H9 (cell line): ENCODE measurements around the gene CYTH3. TPM values are rescaled to one million over a fixed set of nuclear protein-coding genes. Genes with fewer than 3 reads are reported as not detected.
"Not testable (repeated sequence)": the region's sequence is repeated elsewhere in the genome, so short reads cannot be mapped to it uniquely, and the experiment has no call there.

Experiments used
- DNase-seq: peaks from one replicate; pipeline ENCODE4 v3.0.0-alpha.2; 2017
- H2AFZ ChIP-seq: one replicate; pipeline ENCODE4 v1.6.1; 2013; ENCODE audit warnings: mild to moderate bottlenecking, low read length, control low read depth, moderate library complexity
- H2AK5ac ChIP-seq: 2 replicates; pipeline ENCODE4 v1.6.1; 2013; ENCODE audit warnings: low read length, control low read depth, mixed read lengths; ENCODE audit not compliant: insufficient read length
- H2BK120ac ChIP-seq: one replicate; pipeline ENCODE4 v1.6.1; 2013; ENCODE audit warnings: low read depth, mild to moderate bottlenecking, low read length, control low read depth, inconsistent platforms; ENCODE audit not compliant: poor library complexity, severe bottlenecking
- H2BK12ac ChIP-seq: 2 replicates; pipeline ENCODE4 v1.6.1; 2013; ENCODE audit warnings: low read length, control low read depth, mixed read lengths, low read depth; ENCODE audit not compliant: insufficient read length
- H2BK15ac ChIP-seq: 2 replicates; pipeline ENCODE4 v1.6.1; 2013; ENCODE audit warnings: low read depth, low read length, control low read depth
- H2BK20ac ChIP-seq: one replicate; pipeline ENCODE4 v1.6.1; 2013; ENCODE audit warnings: low read depth, mild to moderate bottlenecking, low read length, control low read depth, inconsistent platforms; ENCODE audit not compliant: poor library complexity, severe bottlenecking
- H2BK5ac ChIP-seq: 2 replicates; pipeline ENCODE4 v1.6.1; 2013; ENCODE audit warnings: low read length, control low read depth, mixed read lengths; ENCODE audit not compliant: insufficient read length
- H3K14ac ChIP-seq: 2 replicates; pipeline ENCODE4 v1.6.1; 2013; ENCODE audit warnings: low read length, control low read depth; ENCODE audit not compliant: insufficient read depth
- H3K18ac ChIP-seq: 2 replicates; pipeline ENCODE4 v1.6.1; 2013; ENCODE audit warnings: low read depth, mild to moderate bottlenecking, mixed read lengths, low read length, control low read depth; ENCODE audit not compliant: insufficient read length
- H3K23ac ChIP-seq: 2 replicates; pipeline ENCODE4 v1.6.1; 2013; ENCODE audit warnings: low read length, control low read depth, mixed read lengths, low read depth; ENCODE audit not compliant: insufficient read length
- H3K23me2 ChIP-seq: 2 replicates; pipeline ENCODE4 v1.6.1; 2013; ENCODE audit warnings: low read depth, mild to moderate bottlenecking, mixed read lengths, low read length, control low read depth; ENCODE audit not compliant: insufficient read length, poor library complexity, severe bottlenecking
- H3K27ac ChIP-seq: 2 replicates; pipeline ENCODE4 v1.5.1; 2013; ENCODE audit warnings: low read length, control low read depth, mixed read lengths, low read depth; ENCODE audit not compliant: insufficient read length
- H3K27me3 ChIP-seq: 2 replicates; pipeline ENCODE4 v1.6.1; 2013; ENCODE audit warnings: low read length, control low read depth, inconsistent platforms; ENCODE audit not compliant: insufficient read depth
- H3K4ac ChIP-seq: 2 replicates; pipeline ENCODE4 v1.6.1; 2013; ENCODE audit warnings: low read depth, mild to moderate bottlenecking, control low read depth, inconsistent platforms, low read length, moderate library complexity
- H3K4me1 ChIP-seq: 2 replicates; pipeline ENCODE4 v1.6.1; 2013; ENCODE audit warnings: low read length, control low read depth, inconsistent platforms; ENCODE audit not compliant: insufficient read depth
- H3K4me2 ChIP-seq: 2 replicates; pipeline ENCODE4 v1.6.1; 2013; ENCODE audit warnings: low read length, control low read depth, mixed read lengths; ENCODE audit not compliant: insufficient read length, insufficient read depth
- H3K56ac ChIP-seq: 2 replicates; pipeline ENCODE4 v1.6.1; 2013; ENCODE audit warnings: low read depth, mild to moderate bottlenecking, mixed read lengths, low read length, control low read depth; ENCODE audit not compliant: insufficient read length
- H3K79me1 ChIP-seq: 2 replicates; pipeline ENCODE4 v1.6.1; 2013; ENCODE audit warnings: low read depth, mild to moderate bottlenecking, moderate library complexity, low read length, control low read depth, inconsistent platforms; ENCODE audit not compliant: insufficient read depth, poor library complexity, severe bottlenecking
- H3K79me2 ChIP-seq: 2 replicates; pipeline ENCODE4 v1.6.1; 2013; ENCODE audit warnings: low read length, control low read depth, inconsistent platforms; ENCODE audit not compliant: insufficient read depth
- H3K9ac ChIP-seq: 2 replicates; pipeline ENCODE4 v1.6.1; 2013; ENCODE audit warnings: low read length, control low read depth, mixed read lengths; ENCODE audit not compliant: insufficient read length; ENCODE audit errors: extremely low read depth
- H3K9me3 ChIP-seq: one replicate; pipeline ENCODE4 v1.6.1; 2013; ENCODE audit warnings: low read depth, low read length, inconsistent platforms; ENCODE audit not compliant: control insufficient read depth
- H3T11ph ChIP-seq: one replicate; pipeline ENCODE4 v1.6.1; 2013; ENCODE audit warnings: mild to moderate bottlenecking, low read length, control low read depth, inconsistent platforms
- H4K20me1 ChIP-seq: one replicate; pipeline ENCODE4 v1.6.1; 2013; ENCODE audit not compliant: control insufficient read depth, insufficient read length, insufficient read depth
- H4K5ac ChIP-seq: 2 replicates; pipeline ENCODE4 v1.6.1; 2013; ENCODE audit warnings: low read depth, mild to moderate bottlenecking, mixed read lengths, low read length, control low read depth; ENCODE audit not compliant: insufficient read length
- H4K8ac ChIP-seq: replicated peaks from 2 replicates; pipeline ENCODE4 v1.6.1; 2013; ENCODE audit warnings: low read length, control low read depth, mixed read lengths, low read depth; ENCODE audit not compliant: insufficient read length
- H4K91ac ChIP-seq: 2 replicates; pipeline ENCODE4 v1.6.1; 2013; ENCODE audit warnings: low read depth, mild to moderate bottlenecking, moderate library complexity, mixed read lengths, low read length, control low read depth; ENCODE audit not compliant: insufficient read length
- H3K27ac Mint-ChIP-seq, 3 experiments: 2 replicates in 2 of 3; 3 replicates in 1 of 3; pipeline ENCODE4 v1.8.0; 2020 to 2021; ENCODE audit warnings: mixed read lengths in 3 of 3, mild to moderate bottlenecking in 1 of 3, moderate library complexity in 1 of 3
- H3K27me3 Mint-ChIP-seq: 2 replicates; pipeline ENCODE4 v1.8.0; 2021; ENCODE audit warnings: low read depth, mild to moderate bottlenecking, moderate library complexity, mixed read lengths
- H3K36me3 Mint-ChIP-seq, 3 experiments: 2 replicates in 2 of 3; 3 replicates in 1 of 3; pipeline ENCODE4 v1.8.0; 2020 to 2021; ENCODE audit warnings: low read depth in 3 of 3, mixed read lengths in 3 of 3; ENCODE audit not compliant: insufficient read depth in 1 of 3
- H3K4me1 Mint-ChIP-seq, 2 experiments: 2 replicates each; pipeline ENCODE4 v1.8.0; 2020; ENCODE audit warnings: mixed read lengths in 2 of 2
- H3K4me3 Mint-ChIP-seq, 2 experiments: 2 replicates in 1 of 2; 3 replicates in 1 of 2; pipeline ENCODE4 v1.8.0; 2020 to 2021; ENCODE audit warnings: mild to moderate bottlenecking in 2 of 2, mixed read lengths in 2 of 2, moderate library complexity in 1 of 2
- H3K9me3 Mint-ChIP-seq, 2 experiments: 2 replicates in 1 of 2; 3 replicates in 1 of 2; pipeline ENCODE4 v1.8.0; 2020; ENCODE audit warnings: mild to moderate bottlenecking in 2 of 2, mixed read lengths in 2 of 2, moderate library complexity in 1 of 2
- WGBS: extraction: QIAGEN DNeasy Blood & Tissue Kit; methylation state at CpG from one replicate; pipeline ENCODE4 v1.1.7; 2013; ENCODE audit warnings: missing lambda C conversion rate, low lambda C conversion rate, mixed read lengths; ENCODE audit not compliant: insufficient read length; ENCODE audit errors: extremely low coverage; 5-methylcytosine and 5-hydroxymethylcytosine counted together
- total RNA-seq: library from RNA; stranded (reverse); gene quantifications from 2 replicates; pipeline ENCODE4 v1.2.1, GENCODE V29; 2021
- TF ChIP-seq, protein P1 (sequence below): fragments of 200-600 bp; sonication (generic); conservative IDR thresholded peaks from 3 replicates; pipeline ENCODE4 v1.8.0; 2021; ENCODE audit warnings: antibody characterized with exemption, mild to moderate bottlenecking

The CYTH3 gene
- total RNA-seq, 1 experiment from 2014 or later: 12.3 TPM

DNA sequence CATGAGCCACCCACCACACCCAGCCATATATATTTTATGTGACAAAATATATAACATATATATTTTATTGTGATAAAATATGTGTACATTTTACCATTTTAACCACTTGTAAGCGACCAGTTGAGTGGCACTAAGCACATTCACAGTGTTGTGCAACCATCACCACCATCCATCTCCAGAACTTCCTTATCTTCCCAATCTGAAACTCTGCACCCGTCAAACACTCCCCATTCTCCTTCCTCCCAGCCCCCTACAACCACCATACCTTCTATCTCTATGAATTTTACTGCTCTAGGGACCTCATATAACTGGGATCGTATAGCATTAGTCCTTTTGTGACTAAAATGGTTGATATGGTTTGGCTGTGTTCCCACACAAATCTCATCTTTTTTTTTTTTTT, 20.8 kb upstream of the CYTH3 start:
- no peak for DNase-seq
- Histone ChIP-seq H3K4me2 (no peak overlapping the region), H3K23ac (no peak overlapping the region), H3T11ph (no peak overlapping the region), H4K91ac (no peak overlapping the region), H3K79me1 (no peaks in the 10 kb centered on the region), H2BK5ac (no peak overlapping the region), H2BK15ac (no peak overlapping the region), H3K4ac (no peak overlapping the region), H4K20me1 (no peaks in the 10 kb centered on the region), H2BK20ac (no peak overlapping the region), H3K27ac (no peak overlapping the region), H3K14ac (no peak overlapping the region), H4K8ac (no peak overlapping the region), H3K4me1 (no peaks in the 10 kb centered on the region), H3K79me2 (no peaks in the 10 kb centered on the region), H2AK5ac (no peak overlapping the region), H2BK12ac (no peak overlapping the region), H3K27me3 (no peaks in the 10 kb centered on the region), H3K9me3 (no peaks in the 10 kb centered on the region), H2BK120ac (no peak overlapping the region), H3K23me2 (no peaks in the 10 kb centered on the region), H4K5ac (no peak overlapping the region), H2AFZ (no peak overlapping the region), H3K56ac (no peak overlapping the region), H3K18ac (no peak overlapping the region), H3K9ac (no peak overlapping the region)
- no peaks in the 10 kb centered on the region for H3K9me3 Mint-ChIP-seq
- WGBS: no CpG with 5 or more reads among the region's 3 CpGs
- peaks cover 0 to 4% of the 10 kb centered on the region in 2 experiments; a peak in 1 of 4 replicates for H3K4me1 Mint-ChIP-seq
- H3K27ac Mint-ChIP-seq: no peak overlapping the region
- H3K27me3 Mint-ChIP-seq: no peaks in the 10 kb centered on the region; the same call in 1 of the 2 replicates
- H3K4me3 Mint-ChIP-seq: no peak overlapping the region
- H3K36me3 Mint-ChIP-seq: no peaks in the 10 kb centered on the region
- TF ChIP-seq, protein P1, sequence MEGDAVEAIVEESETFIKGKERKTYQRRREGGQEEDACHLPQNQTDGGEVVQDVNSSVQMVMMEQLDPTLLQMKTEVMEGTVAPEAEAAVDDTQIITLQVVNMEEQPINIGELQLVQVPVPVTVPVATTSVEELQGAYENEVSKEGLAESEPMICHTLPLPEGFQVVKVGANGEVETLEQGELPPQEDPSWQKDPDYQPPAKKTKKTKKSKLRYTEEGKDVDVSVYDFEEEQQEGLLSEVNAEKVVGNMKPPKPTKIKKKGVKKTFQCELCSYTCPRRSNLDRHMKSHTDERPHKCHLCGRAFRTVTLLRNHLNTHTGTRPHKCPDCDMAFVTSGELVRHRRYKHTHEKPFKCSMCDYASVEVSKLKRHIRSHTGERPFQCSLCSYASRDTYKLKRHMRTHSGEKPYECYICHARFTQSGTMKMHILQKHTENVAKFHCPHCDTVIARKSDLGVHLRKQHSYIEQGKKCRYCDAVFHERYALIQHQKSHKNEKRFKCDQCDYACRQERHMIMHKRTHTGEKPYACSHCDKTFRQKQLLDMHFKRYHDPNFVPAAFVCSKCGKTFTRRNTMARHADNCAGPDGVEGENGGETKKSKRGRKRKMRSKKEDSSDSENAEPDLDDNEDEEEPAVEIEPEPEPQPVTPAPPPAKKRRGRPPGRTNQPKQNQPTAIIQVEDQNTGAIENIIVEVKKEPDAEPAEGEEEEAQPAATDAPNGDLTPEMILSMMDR: no peak

DNA sequence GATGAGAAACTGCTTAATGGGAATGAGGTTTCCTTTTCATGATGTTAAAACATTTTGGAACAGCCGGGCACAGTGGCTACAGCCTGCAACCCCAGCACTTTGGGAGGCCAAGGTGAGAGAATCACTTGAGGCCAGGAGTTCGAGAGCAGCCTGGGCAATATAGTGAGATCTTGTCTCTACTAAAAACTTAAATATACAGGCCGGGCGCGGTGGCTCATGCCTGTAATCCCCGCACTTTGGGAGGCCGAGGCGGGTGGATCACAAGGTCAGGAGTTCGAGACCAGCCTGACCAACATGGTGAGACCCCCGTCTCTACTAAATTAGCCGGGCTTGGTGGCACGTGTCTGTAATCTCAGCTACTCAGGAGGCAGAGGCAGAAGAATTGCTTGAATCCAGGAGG, 19.5 kb upstream of the CYTH3 start:
- WGBS: no CpG with 5 or more reads among the region's 12 CpGs

More for the DNA sequence above, 19.5 kb upstream of the CYTH3 start:
- not testable (repeated sequence) for H3K27me3 ChIP-seq, H4K5ac ChIP-seq, H3T11ph ChIP-seq, H3K27ac ChIP-seq, H2AK5ac ChIP-seq, H3K14ac ChIP-seq, DNase-seq, H3K4me1 ChIP-seq, H2BK20ac ChIP-seq, H3K9me3 Mint-ChIP-seq, H3K23me2 ChIP-seq, H2BK5ac ChIP-seq, H3K23ac ChIP-seq, H3K27ac Mint-ChIP-seq, H3K4me2 ChIP-seq, H3K18ac ChIP-seq, H2BK15ac ChIP-seq, H2BK120ac ChIP-seq, H4K20me1 ChIP-seq, H4K91ac ChIP-seq, H3K9ac ChIP-seq, H4K8ac ChIP-seq, H3K56ac ChIP-seq, H3K9me3 ChIP-seq, H3K4ac ChIP-seq, H2AFZ ChIP-seq, H3K4me3 Mint-ChIP-seq, H3K4me1 Mint-ChIP-seq, H3K79me2 ChIP-seq, H3K36me3 Mint-ChIP-seq, H2BK12ac ChIP-seq, H3K79me1 ChIP-seq, H3K27me3 Mint-ChIP-seq
